NCI-H524 treated with DMSO at 0.1 percent for 48 hours (cell line): Measurements from ENCODE around the gene SAA1.

ENCODE experiments used
- DNase-seq: peaks from one replicate; lab custom pipeline; 2025; lab: John Stamatoyannopoulos, UW

SAA1 gene

DNA sequence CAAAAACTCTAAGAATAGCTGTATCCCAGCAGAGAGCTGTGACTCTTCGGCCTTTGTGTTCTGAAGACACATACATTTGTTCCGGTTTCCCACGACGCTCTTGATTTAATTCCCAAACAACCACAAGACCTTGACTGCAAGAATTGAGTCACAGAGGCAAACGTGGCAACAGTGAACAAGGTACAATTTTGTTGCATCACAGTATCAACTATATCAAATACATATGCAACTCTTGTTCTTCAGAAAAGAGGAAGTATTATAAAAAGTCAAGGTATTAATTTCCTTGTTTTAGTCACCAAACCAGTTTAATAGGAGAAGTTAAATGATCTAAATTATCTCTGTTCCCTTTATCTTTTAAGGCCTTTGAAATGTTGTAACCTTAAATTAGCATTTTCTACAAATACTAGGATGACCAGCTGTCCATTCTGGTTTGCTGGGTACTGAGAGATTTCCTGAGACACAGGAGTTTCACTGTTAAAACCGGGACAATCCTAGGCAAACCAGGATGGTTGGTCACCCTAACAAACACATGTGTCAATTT is 44.8 kb downstream of the SAA1 start:
- DNase-seq: no peak

DNA sequence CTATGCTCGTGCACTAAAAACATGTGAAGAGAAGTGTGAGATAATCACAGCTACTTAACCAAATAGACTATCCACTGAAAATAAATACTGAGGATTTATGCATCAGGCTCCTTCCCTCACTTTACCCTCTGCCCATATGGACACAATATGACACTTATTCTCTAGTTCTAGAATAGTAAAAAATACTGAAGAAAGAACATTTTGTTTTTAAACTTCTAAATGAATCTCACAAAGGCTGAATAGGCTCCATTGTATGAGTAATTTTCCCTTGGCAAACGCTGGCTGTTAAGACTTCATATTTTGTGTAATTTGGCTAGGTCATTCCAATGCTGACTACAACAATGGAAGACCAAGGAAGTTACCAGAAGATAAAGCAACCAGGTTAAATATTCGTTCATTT is 45.9 kb downstream of the SAA1 start:
- no peak for DNase-seq

DNA sequence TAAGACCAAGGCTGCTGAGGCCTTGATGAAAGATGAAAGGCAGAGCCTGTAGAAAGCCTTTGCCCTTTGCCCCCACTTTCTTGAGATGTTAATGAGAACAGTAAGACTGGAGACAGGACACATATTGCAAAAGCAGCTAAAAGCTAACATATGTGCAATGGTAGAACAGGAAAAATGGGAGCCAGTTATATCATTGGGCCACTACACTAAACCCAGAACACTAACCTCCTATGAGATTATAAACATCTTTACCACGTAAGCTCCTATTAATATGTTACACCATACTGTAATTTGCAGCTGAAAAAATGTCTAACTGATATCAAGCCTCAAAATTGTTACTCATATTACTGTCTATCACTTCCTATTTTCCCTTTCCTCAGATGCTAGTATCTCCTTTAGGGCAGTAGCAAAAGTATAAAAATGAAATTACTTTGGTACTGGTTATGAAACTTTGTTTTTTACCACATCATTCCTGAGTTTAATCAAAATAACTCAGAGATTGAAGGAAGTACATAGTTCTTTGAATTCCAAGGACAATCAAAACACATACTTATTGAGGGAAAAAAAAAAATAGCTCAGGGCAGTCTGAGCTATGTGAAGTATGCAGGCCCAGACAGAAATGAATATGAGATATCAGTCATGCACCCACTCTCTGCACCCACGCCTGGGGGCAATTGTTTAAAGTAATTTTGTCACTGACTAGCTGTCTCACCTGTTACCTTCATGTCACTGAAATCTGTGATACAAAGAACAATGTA is 46.8 kb downstream of the SAA1 start:
- DNase-seq: no peak

DNA sequence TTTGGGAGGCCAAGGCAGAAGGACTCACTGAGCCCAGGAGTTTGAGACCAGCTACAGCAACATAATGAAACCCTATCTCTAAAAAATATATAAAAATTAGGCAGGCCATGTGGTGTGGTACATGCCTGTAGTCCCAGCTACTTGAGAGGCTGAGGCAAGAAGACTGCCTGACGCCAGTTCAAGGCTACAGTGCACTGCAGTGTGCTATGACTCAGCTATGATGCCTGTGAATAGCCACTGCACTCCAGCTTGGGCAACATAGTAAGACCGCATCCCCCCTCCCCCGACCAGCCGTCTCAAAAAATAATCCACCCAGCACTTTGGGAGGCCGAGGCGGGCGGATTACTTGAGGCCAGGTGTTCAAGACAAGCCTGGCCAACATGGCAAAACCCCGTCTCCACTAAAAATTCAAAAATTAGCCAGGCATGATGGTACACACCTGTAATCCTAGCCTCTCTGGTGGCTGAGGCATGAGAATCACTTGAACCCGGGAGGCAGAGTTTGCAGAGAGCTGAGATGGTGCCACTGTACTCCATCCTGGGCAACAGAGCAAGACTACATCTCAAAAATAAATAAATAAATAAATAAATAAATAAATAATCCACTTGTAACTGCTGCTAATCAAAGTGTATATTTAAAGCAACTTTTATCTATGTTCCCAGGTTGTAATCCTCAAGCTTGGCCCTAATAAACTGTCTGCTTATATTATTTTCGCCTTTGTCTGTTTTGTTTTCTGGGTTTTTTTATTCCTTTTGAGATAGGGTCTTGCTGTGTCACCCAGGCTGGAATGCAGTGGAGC is 48.1 kb downstream of the SAA1 start:
- DNase-seq: no peak

DNA sequence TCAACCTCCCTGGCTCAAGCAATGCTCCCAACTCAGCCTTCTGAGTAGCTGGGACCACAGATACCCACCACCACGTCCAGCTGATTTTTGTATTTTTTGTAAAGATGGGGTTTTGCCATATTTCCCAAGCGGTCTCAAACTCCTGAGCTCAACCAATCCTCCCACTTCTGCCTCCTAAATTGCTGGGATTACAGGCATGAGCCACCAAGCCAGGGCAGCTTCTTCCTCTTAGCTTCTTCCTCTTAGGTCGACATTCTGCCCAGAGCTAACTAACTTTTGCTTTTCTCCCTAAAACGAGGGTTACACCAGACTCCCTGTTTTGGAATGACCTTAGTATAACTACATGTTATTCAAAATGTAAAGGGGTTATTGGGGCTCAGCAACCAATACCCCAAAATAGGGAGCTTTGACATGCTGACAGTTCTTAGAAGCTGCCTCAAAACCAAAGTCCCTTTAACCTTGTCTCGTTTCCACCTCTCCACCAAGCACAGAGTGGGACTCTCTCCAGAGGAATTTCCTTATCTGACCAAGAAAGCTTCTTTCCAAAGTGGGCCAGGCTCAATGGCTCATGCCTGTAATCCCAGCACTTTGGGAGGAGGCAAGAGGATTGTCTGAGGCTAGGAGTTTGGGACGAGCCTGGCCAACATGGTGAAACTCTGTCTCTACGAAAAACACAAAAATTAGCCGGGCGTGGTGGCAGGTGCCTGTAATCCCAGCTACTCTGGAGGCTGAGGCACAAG is 48.9 kb downstream of the SAA1 start:
- DNase-seq: no peak

DNA sequence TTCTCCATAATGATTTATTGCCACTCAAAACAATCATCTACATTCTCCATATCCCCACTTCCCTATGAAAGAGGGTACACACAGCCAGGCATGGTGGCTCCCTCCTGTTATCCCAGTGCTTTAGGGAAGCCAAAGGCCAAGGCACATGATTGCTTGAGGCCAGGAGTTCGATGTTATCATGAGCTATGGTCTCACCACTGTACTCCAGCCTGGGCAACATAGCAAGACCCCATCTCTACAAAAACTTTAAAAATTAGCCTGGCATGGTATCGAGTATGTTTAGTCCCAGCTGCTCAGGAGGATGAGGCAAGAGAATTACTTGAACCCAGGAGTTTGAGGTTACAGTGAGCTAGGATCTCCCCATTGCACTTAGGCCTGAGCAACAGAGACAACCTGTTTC is 49.8 kb downstream of the SAA1 start:
- no peak for DNase-seq

DNA sequence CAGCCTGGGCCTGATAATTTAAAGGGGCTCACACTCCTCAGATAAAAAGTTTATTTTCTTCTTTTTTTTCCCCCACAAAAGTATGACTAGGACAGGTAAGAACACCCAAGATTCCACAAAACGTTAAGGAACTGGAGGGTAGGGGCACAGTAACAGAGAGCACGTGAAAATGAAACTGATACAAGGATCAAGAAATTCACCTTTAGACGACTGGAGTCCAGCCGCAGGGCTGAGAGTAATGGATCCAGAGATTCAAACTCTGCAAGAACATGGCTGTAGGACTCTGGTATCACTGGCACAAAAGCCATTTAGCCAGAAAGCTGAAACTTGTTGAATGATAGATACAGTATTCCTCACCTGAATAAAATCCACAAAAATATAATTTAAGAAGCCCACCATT is 51.5 kb downstream of the SAA1 start:
- DNase-seq: no peak
